Mucosa of descending colon (tissue), 3 donors: ENCODE data around the gene BEST3. TPM values are rescaled to one million over a fixed set of nuclear protein-coding genes. Genes with fewer than 3 reads are reported as not detected.

Experiments used
- total RNA-seq, 3 donors: library from RNA; stranded (reverse); fragmentation: NEBNext Ultra II Directional in 2 of 3; extraction: Animal tissue kit (Norgen Biotek cat#: 25700) in 2 of 3; gene quantifications; one replicate each; pipeline versions ENCODE4 v1.2.1 to v1.2.4, GENCODE V29; 2021 to 2023
- donor health status: DM: no; HTN: no; CAD: no; lungs with moderate emphysema.
- donor health status: DM: no; HTN: no; CAD: no.
- donor health status: DM: no; HTN: yes; CAD: no.

Gene BEST3
- total RNA-seq, 3 donors from 2014 or later, result 0.09 to 0.27 TPM; not detected in 1

Other genes starting within 250 kb of the BEST3 start
- gene FRS2, start 228.9 kb downstream of the BEST3 start, total RNA-seq, result 10 to 100 TPM; 24.2 to 30.8 (median 30.3) TPM
- gene CCT2, start 113.8 kb downstream of the BEST3 start, total RNA-seq, result 100 to 1,000 TPM in 2 of 3 donors, 10 to 100 TPM in 1; 85.0 to 106 (median 103) TPM
- gene LRRC10, start 88.4 kb downstream of the BEST3 start, total RNA-seq, result not detected
- gene RAB3IP, start 39.6 kb upstream of the BEST3 start, total RNA-seq, result 10 to 100 TPM; 19.2 to 57.6 (median 37.4) TPM
- gene MYRFL, start 125.9 kb upstream of the BEST3 start, total RNA-seq, result under 1 TPM in 2 of 3 donors, not detected in 1; 0.23 to 0.58 TPM